SIG-M5 treated with dmso at 0.1 percent for 504 hours (cell line): ENCODE results near the gene CREBRF.
"Not testable (repeated sequence)": the region's sequence is repeated elsewhere in the genome, so short reads cannot be mapped to it uniquely, and the experiment has no call there.

Experiments
- DNase-seq: peaks from one replicate; lab custom pipeline; 2025; ENCODE audit not compliant: unreplicated experiment; lab: John Stamatoyannopoulos, UW

The CREBRF gene

DNA sequence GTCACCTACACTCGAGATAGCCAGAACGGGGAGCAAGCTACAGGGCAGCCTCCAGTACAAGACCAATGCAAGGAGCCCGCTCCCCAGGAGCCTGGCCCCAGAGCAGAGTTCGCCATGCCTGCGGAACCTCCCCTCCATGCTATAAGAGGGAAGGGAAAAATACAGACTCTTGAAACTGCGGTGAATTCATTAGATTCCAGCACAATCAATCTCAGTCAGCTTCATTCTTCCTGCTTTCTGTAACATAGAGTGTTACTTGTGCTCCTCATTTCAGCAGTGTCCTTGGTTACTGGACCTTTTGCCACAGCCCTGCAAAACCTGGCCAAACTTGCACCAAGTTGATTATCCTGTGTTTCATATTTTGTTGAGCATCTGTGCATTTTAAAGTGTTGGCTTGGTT lies 22.2 kb upstream of the CREBRF start:
- no peak for DNase-seq

GRCh38 chr5:173035904-173036707 lies 20.0 kb upstream of the CREBRF start:
- no peak for DNase-seq

- no peak for DNase-seq
These were observed 17.0 kb upstream of the CREBRF start for GRCh38 chr5:173039188-173039587.

GRCh38 chr5:173039964-173040363 lies 16.2 kb upstream of the CREBRF start:
- no peak for DNase-seq

- DNase-seq, result no peak
These were observed 14.0 kb upstream of the CREBRF start for GRCh38 chr5:173041881-173042762.

DNA sequence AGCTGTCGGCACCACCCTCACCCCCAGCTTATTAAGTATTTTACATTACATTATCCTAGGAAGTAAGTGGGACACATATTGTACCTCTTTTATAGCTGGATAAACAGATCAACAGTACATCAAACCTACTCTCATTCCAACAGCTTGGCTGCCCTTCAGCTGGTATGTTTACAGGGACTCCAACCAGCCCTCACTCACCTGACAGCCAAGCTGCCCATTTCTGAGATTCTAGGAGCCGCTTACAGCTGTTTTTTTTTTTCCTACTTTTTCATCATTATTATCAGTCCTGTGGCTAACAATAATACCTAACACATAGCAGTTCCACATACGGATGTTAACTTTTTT lies 13.4 kb upstream of the CREBRF start:
- DNase-seq, result no peak

DNA sequence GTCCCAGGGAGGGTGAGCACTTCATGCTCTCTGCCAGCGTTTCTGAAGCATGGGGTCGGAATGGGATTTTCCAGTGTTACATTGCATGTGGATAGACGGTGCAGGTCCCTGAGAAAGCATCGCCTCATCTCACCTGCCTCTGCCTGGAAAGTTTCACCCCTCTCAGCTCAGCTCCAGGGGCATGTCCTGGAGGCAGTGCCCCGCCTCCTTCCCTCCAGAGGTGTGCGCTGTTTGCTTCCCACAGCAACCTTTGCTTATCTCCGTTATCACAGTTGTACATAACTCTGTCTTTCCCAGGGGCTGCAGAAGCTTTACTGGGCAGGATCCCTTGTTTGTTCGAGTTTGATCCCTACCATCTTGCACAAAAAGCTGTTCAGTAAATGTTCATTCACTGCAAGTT lies 10.7 kb upstream of the CREBRF start:
- no peak for DNase-seq

- DNase-seq, result not testable (repeated sequence)
These were observed 8.9 kb upstream of the CREBRF start for GRCh38 chr5:173047096-173047837.

DNA sequence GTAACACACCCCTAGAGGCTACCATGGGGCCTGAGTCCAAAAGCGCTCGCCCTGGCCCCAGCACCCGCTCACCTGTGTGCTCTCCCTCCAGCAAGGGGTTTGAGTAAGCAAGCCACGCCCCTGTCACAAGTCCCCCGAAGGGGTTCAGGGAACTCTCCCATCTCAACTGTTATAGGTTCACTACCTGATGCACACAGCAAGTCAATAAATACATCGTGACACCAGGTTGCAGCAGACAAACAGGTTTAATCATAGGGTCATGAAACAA lies 8.4 kb upstream of the CREBRF start:
- no peak for DNase-seq

GRCh38 chr5:173050791-173051190 lies 5.4 kb upstream of the CREBRF start:
- no peak for DNase-seq

DNA sequence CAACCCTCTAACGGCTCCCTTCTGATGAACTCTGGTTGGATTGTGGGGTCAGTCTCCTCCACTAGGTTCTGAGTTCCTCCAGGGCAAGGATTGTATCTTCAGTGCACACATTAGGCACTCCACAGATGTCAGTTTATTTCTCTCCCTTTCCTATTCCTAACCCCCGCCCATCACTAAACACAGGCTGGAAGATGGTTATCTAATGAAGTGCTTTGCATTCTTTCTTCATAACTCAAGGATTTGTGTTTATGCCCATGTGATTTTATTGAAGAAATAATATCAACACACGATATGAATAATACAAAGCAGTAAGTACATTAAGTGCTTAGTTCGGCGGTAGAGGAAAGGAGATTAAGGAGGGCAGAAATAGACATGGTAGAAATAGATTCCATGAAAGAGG lies 4.4 kb upstream of the CREBRF start:
- DNase-seq, result no peak

- no peak for DNase-seq
These were observed 3.1 kb upstream of the CREBRF start for GRCh38 chr5:173053041-173053440.

- DNase-seq, result no peak
These were observed 970 bp upstream of the CREBRF start for GRCh38 chr5:173055042-173055721.

- no peak for DNase-seq
These were observed 500 bp upstream of the CREBRF start for GRCh38 chr5:173055722-173055982.

- peak; percentile 62 for DNase-seq
These were observed 570 bp downstream of the CREBRF start for GRCh38 chr5:173056783-173057061.

GRCh38 chr5:173057062-173057924 lies 1.1 kb downstream of the CREBRF start:
- DNase-seq, result peak; percentile 95

GRCh38 chr5:173062141-173062540 lies 6.0 kb downstream of the CREBRF start:
- no peak for DNase-seq

DNA sequence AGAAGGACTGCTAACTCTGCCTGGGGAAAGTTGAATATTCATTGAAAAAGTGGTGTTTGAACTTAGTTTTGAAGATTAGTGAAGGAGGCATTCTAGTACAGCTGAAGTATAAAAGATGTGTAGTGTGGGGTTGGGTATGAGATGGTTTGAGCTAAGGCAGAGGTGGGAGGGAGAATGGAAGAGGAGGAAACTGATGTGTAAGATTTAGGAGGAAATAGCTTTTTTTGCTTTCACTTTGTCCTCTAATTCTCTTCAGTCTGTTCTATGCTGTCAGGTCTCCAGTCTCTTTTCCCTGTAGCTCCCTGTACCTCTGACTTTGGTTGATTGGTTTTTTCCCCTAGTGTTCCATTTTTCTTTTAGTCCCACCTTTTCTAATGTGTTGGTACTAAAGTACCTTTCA lies 9.0 kb downstream of the CREBRF start:
- DNase-seq, result no peak

- no peak for DNase-seq
These were observed 13.5 kb downstream of the CREBRF start for GRCh38 chr5:173069671-173070070.

DNA sequence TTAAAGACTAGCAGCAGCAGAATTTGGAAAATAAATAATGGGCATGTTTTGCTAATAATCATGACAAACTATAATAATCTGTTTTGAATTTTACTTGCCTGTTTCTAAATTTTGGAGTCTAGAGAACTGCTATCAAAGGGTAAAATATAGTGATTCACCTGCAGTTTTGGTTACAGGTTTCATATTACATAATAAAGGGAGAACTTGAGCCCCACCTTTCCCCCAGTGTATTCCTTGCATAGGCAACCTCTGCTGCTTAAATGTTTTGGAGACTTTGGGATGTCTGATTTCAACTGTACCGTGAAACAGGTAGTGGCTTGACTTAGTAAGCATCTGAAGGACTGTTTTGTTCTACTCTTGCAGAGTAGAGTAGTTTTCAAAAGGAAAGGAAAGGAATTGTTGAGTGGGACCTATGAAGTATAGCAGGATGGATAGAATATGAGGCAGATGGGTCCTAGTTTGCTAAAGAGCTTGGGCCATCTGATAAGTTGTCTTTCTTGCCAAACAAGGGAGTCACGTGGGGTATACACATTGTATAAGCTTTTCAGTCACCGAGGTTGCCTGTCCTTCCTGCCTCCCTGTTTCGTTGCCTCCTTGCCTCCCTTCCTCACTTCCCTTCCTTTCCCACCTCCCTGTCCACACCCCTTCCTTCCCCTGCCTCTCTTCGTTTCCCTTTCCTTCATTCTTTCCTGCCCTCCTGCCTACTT lies 19.1 kb downstream of the CREBRF start:
- DNase-seq, result no peak
